Upper lobe of left lung (tissue), 6 donors: ENCODE results near the gene TEDC2. TPM values are rescaled to one million over a fixed set of nuclear protein-coding genes. Genes with fewer than 3 reads are reported as not detected.

Experiments used
- ATAC-seq, 2 donors: fragments of 200-7000 bp; cut with Tn5 transposase; one replicate each; pipeline ENCODE4 v1.9.1; 2022; ENCODE audit warnings: mild to moderate bottlenecking in 2 of 2, moderate library complexity in 2 of 2; ENCODE audit not compliant: low FRiP score in 2 of 2
- DNase-seq, 2 donors: peaks; one replicate each; pipeline ENCODE4 v3.0.0-alpha.2; 2019 to 2020
- H3K27ac ChIP-seq, 4 donors: fragments of 200-600 bp; sonication (generic); one replicate each; pipeline ENCODE4 v1.5.1; 2016 to 2019
- H3K27me3 ChIP-seq, 4 donors: fragments of 200-600 bp; sonication (generic); one replicate each; pipeline ENCODE4 v1.5.1; 2017 to 2019
- H3K36me3 ChIP-seq, 4 donors: fragments of 200-600 bp; sonication (generic); one replicate each; pipeline ENCODE4 v1.5.1; 2016 to 2019
- H3K4me1 ChIP-seq, 4 donors: fragments of 200-600 bp; sonication (generic); one replicate each; pipeline ENCODE4 v1.5.1; 2018 to 2019
- H3K4me3 ChIP-seq, 4 donors: fragments of 200-600 bp; sonication (generic); one replicate each; pipeline ENCODE4 v1.5.1; 2017 to 2019; ENCODE audit warnings: mild to moderate bottlenecking in 2 of 4, moderate library complexity in 1 of 4
- H3K9me3 ChIP-seq, 4 donors: fragments of 200-600 bp; sonication (generic); one replicate each; pipeline ENCODE4 v1.5.1; 2018 to 2019
- CTCF ChIP-seq, 6 experiments: fragments of 450-650 bp in 4 of 6; fragments of 200-600 bp in 2 of 6; sonication (generic) in 2 of 6; IDR thresholded peaks; one replicate each; pipeline ENCODE4 v1.5.1; 2016 to 2019; ENCODE audit warnings: antibody characterized with exemption in 6 of 6
- EP300 ChIP-seq, 4 donors: sonication (generic); formaldehyde crosslinking; IDR thresholded peaks; one replicate each; pipeline ENCODE4 v1.5.1; 2017; ENCODE audit warnings: antibody characterized with exemption in 4 of 4, control low read depth in 2 of 4
- POLR2A ChIP-seq, 4 donors: fragments of 450-650 bp; IDR thresholded peaks; one replicate each; pipeline ENCODE4 v1.5.1; 2016 to 2017; ENCODE audit warnings: antibody characterized with exemption in 4 of 4, mild to moderate bottlenecking in 2 of 4
- POLR2AphosphoS5 ChIP-seq, 2 donors: sonication (generic); formaldehyde crosslinking; IDR thresholded peaks; one replicate each; pipeline ENCODE4 v1.5.1; 2017; ENCODE audit warnings: antibody characterized with exemption in 2 of 2
- WGBS, 2 donors: methylation state at CpG; one replicate each; pipeline ENCODE4 v1.1.5; 2017 to 2018; 5-methylcytosine and 5-hydroxymethylcytosine counted together
- total RNA-seq, 6 donors: library from RNA; depleted of rRNA in 4 of 6; stranded (reverse); fragments of >200 nt in 4 of 6; gene quantifications; one replicate each; pipeline versions ENCODE4 v1.1.0 to v1.2.1, GENCODE V29; 2016 to 2021
- donor health status: DM: no; HTN: no; CAD: no; lungs with moderate emphysema.
- donor health status: DM: no; HTN: yes; CAD: no; lungs with severe emphysema.

The TEDC2 gene
- total RNA-seq, 6 donors from 2014 or later: 0.61 to 2.7 (median 1.7) TPM; not detected in 1

- no peak for ATAC-seq
- no peak overlapping the region for H3K4me3 ChIP-seq
- peaks cover 0 to 7% (median 2%) of the 10 kb centered on the region in 4 donors for H3K36me3 ChIP-seq
- no peaks in the 10 kb centered on the region for H3K9me3 ChIP-seq
- H3K27me3 ChIP-seq: no peaks in the 10 kb centered on the region
- no peak overlapping the region for H3K27ac ChIP-seq
- peaks cover 7 to 35% (median 20%) of the 10 kb centered on the region in 4 donors for H3K4me1 ChIP-seq
- DNase-seq: no peak
- WGBS, 2 donors: 84 to 85% methylated on average over 4 of the region's 4 CpGs
- TF ChIP-seq POLR2AphosphoS5 (IDR thresholded peaks at IDR 0.05) (no peak), EP300 (IDR thresholded peaks at IDR 0.05) (no peak), CTCF (IDR thresholded peaks at IDR 0.05) (no peak)
These were observed 32.4 kb upstream of the TEDC2 start for GRCh38 chr16:2427526-2427925.

GRCh38 chr16:2428051-2428783 lies 31.7 kb upstream of the TEDC2 start:
- ATAC-seq: peak; percentile 9 to 38
- Histone ChIP-seq H3K36me3 (peaks cover 0 to 12% (median 4%) of the 10 kb centered on the region in 4 donors), H3K27me3 (no peaks in the 10 kb centered on the region), H3K4me3 (peak overlapping the region; percentile 51 to 98 (median 90)), H3K27ac (peak overlapping the region in 3 of 4 donors; percentile 80 to 83 (median 83)), H3K9me3 (no peaks in the 10 kb centered on the region), H3K4me1 (peaks cover 7 to 32% (median 20%) of the 10 kb centered on the region in 4 donors)
- TF ChIP-seq CTCF (IDR thresholded peaks at IDR 0.05): peak in 2 of 6 experiments; percentile 16 to 44
- no peak for TF ChIP-seq POLR2AphosphoS5 (IDR thresholded peaks at IDR 0.05)
- no peak for TF ChIP-seq EP300 (IDR thresholded peaks at IDR 0.05)
- peak in 1 of 2 donors; percentile 65 for DNase-seq
- 36 to 55% methylated on average over 15 to 25 of the region's 28 CpGs for WGBS, 2 donors

GRCh38 chr16:2428784-2429033 lies 31.2 kb upstream of the TEDC2 start:
- 0 to 1% methylated on average over 6 to 16 of the region's 24 CpGs for WGBS, 2 donors
- H3K4me3 ChIP-seq: peak overlapping the region; percentile 51 to 98 (median 90)
- peak overlapping the region; percentile 60 to 83 (median 82) for H3K27ac ChIP-seq
- DNase-seq: no peak
- no peak for TF ChIP-seq EP300 (IDR thresholded peaks at IDR 0.05)
- peak in 3 of 6 experiments; percentile 3 to 7 (median 5) for TF ChIP-seq CTCF (IDR thresholded peaks at IDR 0.05)
- TF ChIP-seq POLR2AphosphoS5 (IDR thresholded peaks at IDR 0.05): no peak
- ATAC-seq: peak in 1 of 2 donors; percentile 68
- H3K4me1 ChIP-seq: peaks cover 7 to 29% (median 20%) of the 10 kb centered on the region in 4 donors
- no peaks in the 10 kb centered on the region for H3K9me3 ChIP-seq
- peaks cover 0 to 12% (median 4%) of the 10 kb centered on the region in 4 donors for H3K36me3 ChIP-seq
- no peaks in the 10 kb centered on the region for H3K27me3 ChIP-seq

GRCh38 chr16:2429034-2429770 lies 30.7 kb upstream of the TEDC2 start, which contains the start of gene CCNF:
Gene CCNF (plus strand): TSS chr16:2429447. CDS start chr16:2429482, 35 bp downstream.
- H3K9me3 ChIP-seq: no peaks in the 10 kb centered on the region
- H3K36me3 ChIP-seq: peaks cover 0 to 12% (median 4%) of the 10 kb centered on the region in 4 donors
- peak within 1 kb of the TSS; percentile 60 to 83 (median 82) for H3K27ac ChIP-seq
- no peaks in the 10 kb centered on the region for H3K27me3 ChIP-seq
- ATAC-seq: peak; percentile 97 to 98
- peaks cover 7 to 29% (median 20%) of the 10 kb centered on the region in 4 donors for H3K4me1 ChIP-seq
- peak; percentile 97 to 100 for DNase-seq
- TF ChIP-seq POLR2A (IDR thresholded peaks at IDR 0.05) (peak in 3 of 4 donors; percentile 17 to 64 (median 47)), EP300 (IDR thresholded peaks at IDR 0.05) (no peak), CTCF (IDR thresholded peaks at IDR 0.05) (peak in 4 of 6 experiments; percentile 17 to 53 (median 40)), POLR2AphosphoS5 (IDR thresholded peaks at IDR 0.05) (peak; percentile 36 to 49)
- H3K4me3 ChIP-seq: peak within 1 kb of the TSS; percentile 85 to 98 (median 94)
- 0% methylated on average over 6 to 22 of the region's 103 CpGs for WGBS, 2 donors
